ENCODE measurements around the gene CFAP47. TPM values are rescaled to one million over a fixed set of nuclear protein-coding genes. Genes with fewer than 3 reads are reported as not detected.
"Not testable (repeated sequence)": the region's sequence is repeated elsewhere in the genome, so short reads cannot be mapped to it uniquely, and the experiment has no call there.

The CFAP47 gene
- total RNA-seq, 1 donor from 2014 or later = not detected

- Histone ChIP-seq H3K9me3 (no peaks in the 10 kb centered on the region), H3K27me3 (no peaks in the 10 kb centered on the region), H3K4me1 (no peaks in the 10 kb centered on the region), H3K36me3 (no peaks in the 10 kb centered on the region), H3K27ac (no peak overlapping the region), H3K4me3 (no peak overlapping the region)
- intact Hi-C loops (cut with DNase I) = no loop called here
- no peak for DNase-seq
- no peak for ATAC-seq
- no peak for TF ChIP-seq CTCF (IDR thresholded peaks at IDR 0.05)
Measured at GRCh38 chrX:36019125-36019524, 99.6 kb downstream of the CFAP47 start.

- no peak for DNase-seq
- Histone ChIP-seq H3K27ac (no peak overlapping the region), H3K9me3 (no peaks in the 10 kb centered on the region), H3K4me1 (no peaks in the 10 kb centered on the region), H3K36me3 (no peaks in the 10 kb centered on the region), H3K4me3 (no peak overlapping the region), H3K27me3 (no peaks in the 10 kb centered on the region)
- no peak for ATAC-seq
- intact Hi-C loops (cut with DNase I) = no loop called here
- TF ChIP-seq CTCF (IDR thresholded peaks at IDR 0.05) = no peak
Measured at GRCh38 chrX:36035550-36035949, 116.0 kb downstream of the CFAP47 start.

- DNase-seq = no peak
- TF ChIP-seq CTCF (IDR thresholded peaks at IDR 0.05) = no peak
- intact Hi-C loops (cut with DNase I) = no loop called here
- H3K9me3 ChIP-seq = no peaks in the 10 kb centered on the region
- H3K27me3 ChIP-seq = no peaks in the 10 kb centered on the region
- H3K36me3 ChIP-seq = no peaks in the 10 kb centered on the region
- H3K4me3 ChIP-seq = no peak overlapping the region
- ATAC-seq = no peak
- no peak overlapping the region for H3K27ac ChIP-seq
- no peaks in the 10 kb centered on the region for H3K4me1 ChIP-seq
Measured at GRCh38 chrX:36062778-36063177, 143.2 kb downstream of the CFAP47 start.

- Histone ChIP-seq H3K36me3 (no peaks in the 10 kb centered on the region), H3K4me1 (no peaks in the 10 kb centered on the region), H3K4me3 (no peak overlapping the region), H3K9me3 (no peaks in the 10 kb centered on the region), H3K27ac (no peak overlapping the region), H3K27me3 (no peaks in the 10 kb centered on the region)
- DNase-seq = no peak
- ATAC-seq = no peak
- intact Hi-C loops (cut with DNase I) = no loop called here
- TF ChIP-seq CTCF (IDR thresholded peaks at IDR 0.05) = no peak
Measured at GRCh38 chrX:36071061-36071460, 151.5 kb downstream of the CFAP47 start.

GRCh38 chrX:36075009-36075408 is 155.5 kb downstream of the CFAP47 start:
- H3K27ac ChIP-seq; DNase-seq; ATAC-seq; H3K36me3 ChIP-seq; H3K27me3 ChIP-seq; H3K9me3 ChIP-seq; H3K4me3 ChIP-seq; intact Hi-C loops (cut with DNase I); H3K4me1 ChIP-seq: not testable (repeated sequence)

GRCh38 chrX:36083256-36083655 is 163.7 kb downstream of the CFAP47 start:
- Histone ChIP-seq H3K4me3 (no peak overlapping the region), H3K36me3 (no peaks in the 10 kb centered on the region), H3K4me1 (no peaks in the 10 kb centered on the region), H3K27me3 (no peaks in the 10 kb centered on the region), H3K27ac (no peak overlapping the region), H3K9me3 (no peaks in the 10 kb centered on the region)
- TF ChIP-seq CTCF (IDR thresholded peaks at IDR 0.05) = no peak
- intact Hi-C loops (cut with DNase I) = no loop called here
- DNase-seq = no peak
- no peak for ATAC-seq
